Lung (tissue), 4 donors: ENCODE results near the gene TPBG. TPM values are rescaled to one million over a fixed set of nuclear protein-coding genes. Genes with fewer than 3 reads are reported as not detected.

ENCODE experiments used
- polyA plus RNA-seq, 2 donors: library from polyadenylated mRNA; stranded (reverse); fragments of 200-250 nt; gene quantifications; one replicate each; pipeline ENCODE4 v1.2.1, GENCODE V29; 2013
- total RNA-seq, 2 donors: library from RNA; depleted of rRNA in 1 of 2; stranded (reverse); fragments of >200 nt in 1 of 2; gene quantifications; one replicate each; pipeline ENCODE4 v1.2.1, GENCODE V29; 2014 to 2021
- donor health status: Bipolar disorder and iron deficiency.
- donor health status: healthy.
- donor health status: DM: yes; HTN: yes; CAD: no.

Gene TPBG
- total and polyA plus RNA-seq, 4 donors, result 6.1 to 14.4 (median 9.1) TPM

Other genes with a start within 250 kb of the TPBG start
- gene IBTK, start 116.1 kb upstream of the TPBG start, total RNA-seq, result 10 to 100 TPM; 36.2 to 47.2 TPM
- gene IBTK, start 116.1 kb upstream of the TPBG start, polyA plus RNA-seq, result 10 to 100 TPM; 17.7 to 17.9 TPM